CD4-positive, alpha-beta T cell treated with Interleukin-17A for 4 hours (primary cell): ENCODE measurements around the gene RAX2.

Source experiments
- DNase-seq: peaks from one replicate; pipeline ENCODE4 v3.0.0-alpha.2; 2020; ENCODE audit warnings: mixed read lengths

The RAX2 gene

GRCh38 chr19:3722443-3723109 is 49.5 kb downstream of the RAX2 start:
- no peak for DNase-seq

- DNase-seq: no peak
These were observed 50.1 kb downstream of the RAX2 start for GRCh38 chr19:3721887-3722442.

- DNase-seq: peak; percentile 93
These were observed 50.7 kb downstream of the RAX2 start for GRCh38 chr19:3721131-3721886.

GRCh38 chr19:3720349-3720917 is 51.6 kb downstream of the RAX2 start:
- no peak for DNase-seq

GRCh38 chr19:3719868-3720267 is 52.2 kb downstream of the RAX2 start:
- no peak for DNase-seq
